Endodermal cell (in vitro differentiated cells): ENCODE measurements around the gene KIAA1958. TPM values are rescaled to one million over a fixed set of nuclear protein-coding genes. Genes with fewer than 3 reads are reported as not detected.

Source experiments
- DNase-seq: peaks from one replicate; pipeline ENCODE4 v3.0.0-alpha.2; 2017
- H3K27ac ChIP-seq: 2 replicates; pipeline ENCODE4 v1.5.1; 2013; ENCODE audit warnings: mild to moderate bottlenecking, low read depth, low read length, moderate library complexity
- H3K27me3 ChIP-seq: 2 replicates; pipeline ENCODE4 v1.6.1; 2013; ENCODE audit warnings: mild to moderate bottlenecking, low read length, moderate library complexity; ENCODE audit not compliant: insufficient read depth, control insufficient read depth, poor library complexity, severe bottlenecking
- H3K36me3 ChIP-seq: 2 replicates; pipeline ENCODE4 v1.7.0; 2013; ENCODE audit warnings: mild to moderate bottlenecking, low read length, moderate library complexity; ENCODE audit not compliant: control insufficient read depth, insufficient read depth
- H3K4me1 ChIP-seq: one replicate; pipeline ENCODE4 v1.7.0; 2013; ENCODE audit warnings: low read length; ENCODE audit not compliant: control insufficient read depth, insufficient read depth
- H3K4me3 ChIP-seq: 2 replicates; pipeline ENCODE4 v1.5.1; 2013; ENCODE audit warnings: mild to moderate bottlenecking, low read length, moderate library complexity
- H3K9ac ChIP-seq: 2 replicates; pipeline ENCODE4 v1.6.1; 2013; ENCODE audit warnings: mild to moderate bottlenecking, low read length, moderate library complexity; ENCODE audit not compliant: poor library complexity, severe bottlenecking; ENCODE audit errors: extremely low read depth
- H3K9me3 ChIP-seq: 2 replicates; pipeline ENCODE4 v1.6.1; 2013; ENCODE audit warnings: mild to moderate bottlenecking, low read length, moderate library complexity; ENCODE audit not compliant: control insufficient read depth
- H3K27ac Mint-ChIP-seq: 2 replicates; pipeline ENCODE4 v1.8.0; 2020; ENCODE audit warnings: mixed read lengths
- H3K27me3 Mint-ChIP-seq: 2 replicates; pipeline ENCODE4 v1.8.0; 2021; ENCODE audit warnings: mild to moderate bottlenecking, mixed read lengths; ENCODE audit not compliant: insufficient read depth
- H3K36me3 Mint-ChIP-seq: 2 replicates; pipeline ENCODE4 v1.8.0; 2020; ENCODE audit warnings: low read depth, mixed read lengths
- H3K4me1 Mint-ChIP-seq: 2 replicates; pipeline ENCODE4 v1.8.0; 2020; ENCODE audit warnings: mixed read lengths
- H3K4me3 Mint-ChIP-seq: 2 replicates; pipeline ENCODE4 v1.8.0; 2020; ENCODE audit warnings: mild to moderate bottlenecking, moderate library complexity, mixed read lengths
- H3K9me3 Mint-ChIP-seq: 2 replicates; pipeline ENCODE4 v1.8.0; 2020; ENCODE audit warnings: mild to moderate bottlenecking, mixed read lengths
- CTCF ChIP-seq: fragments of 200-600 bp; sonication (generic); conservative IDR thresholded peaks from 2 replicates; pipeline ENCODE4 v1.5.0; 2021; ENCODE audit warnings: antibody characterized with exemption, mild to moderate bottlenecking
- WGBS, 2 experiments: methylation state at CpG; one replicate each; pipeline versions ENCODE4 v1.1.5 to v1.1.7; 2013; ENCODE audit warnings: missing lambda C conversion rate in 2 of 2, mixed read lengths in 1 of 2; ENCODE audit not compliant: insufficient coverage in 1 of 2, insufficient read length in 1 of 2; 5-methylcytosine and 5-hydroxymethylcytosine counted together
- total RNA-seq, 2 donors: library from RNA; stranded (reverse); fragmentation: NEBNext Ultra II Directional in 1 of 2; extraction: Animal tissue kit (Norgen Biotek cat#: 25700) in 1 of 2; gene quantifications; 2 replicates in 1 of 2; 3 replicates in 1 of 2; pipeline ENCODE4 v1.2.1, GENCODE V29; 2021

Gene KIAA1958
- total RNA-seq, 2 donors from 2014 or later, result 44.6 to 50.9 TPM

GRCh38 chr9:112680731-112681402, 194.2 kb downstream of the KIAA1958 start:
- DNase-seq, result peak; percentile 66
- no peak for TF ChIP-seq CTCF
- peaks cover 7% of the 10 kb centered on the region for H3K4me1 Mint-ChIP-seq

GRCh38 chr9:112689161-112689740, 202.6 kb downstream of the KIAA1958 start:
- no peak overlapping the region for H3K4me3 ChIP-seq
- H3K36me3 Mint-ChIP-seq, result peaks cover 63% of the 10 kb centered on the region
- no peak overlapping the region for H3K4me3 Mint-ChIP-seq
- DNase-seq, result no peak
- H3K4me1 Mint-ChIP-seq, result no peaks in the 10 kb centered on the region
- no peaks in the 10 kb centered on the region for H3K4me1 ChIP-seq
- no peaks in the 10 kb centered on the region for H3K27me3 ChIP-seq
- TF ChIP-seq CTCF, result no peak
- no peaks in the 10 kb centered on the region for H3K27me3 Mint-ChIP-seq
- H3K36me3 ChIP-seq, result peaks cover 40% of the 10 kb centered on the region
- H3K27ac Mint-ChIP-seq, result no peak overlapping the region
- H3K9ac ChIP-seq, result no peak overlapping the region
- H3K9me3 Mint-ChIP-seq, result no peaks in the 10 kb centered on the region
- no peaks in the 10 kb centered on the region for H3K9me3 ChIP-seq
- 94 to 100% methylated on average over 4 to 6 of the region's 6 CpGs for WGBS, 2 experiments
- H3K27ac ChIP-seq, result no peak overlapping the region

More at GRCh38 chr9:112680731-112681402, 194.2 kb downstream of the KIAA1958 start:
- peaks cover 15% of the 10 kb centered on the region for H3K36me3 Mint-ChIP-seq
- H3K36me3 ChIP-seq, result no peaks in the 10 kb centered on the region
- no peak overlapping the region for H3K4me3 ChIP-seq
- no peaks in the 10 kb centered on the region for H3K27me3 ChIP-seq
- H3K27ac ChIP-seq, result no peak overlapping the region
- H3K4me1 ChIP-seq, result no peaks in the 10 kb centered on the region
- no peaks in the 10 kb centered on the region for H3K27me3 Mint-ChIP-seq
- peak overlapping the region; percentile 45 for H3K27ac Mint-ChIP-seq
- H3K9me3 ChIP-seq, result peaks cover 19% of the 10 kb centered on the region
- H3K9ac ChIP-seq, result no peak overlapping the region
- H3K4me3 Mint-ChIP-seq, result no peak overlapping the region
- H3K9me3 Mint-ChIP-seq, result peaks cover 21% of the 10 kb centered on the region
- 77 to 79% methylated on average over 6 of the region's 6 CpGs for WGBS, 2 experiments

GRCh38 chr9:112694706-112695555, 208.3 kb downstream of the KIAA1958 start:
- H3K4me3 Mint-ChIP-seq, result no peak overlapping the region
- peaks cover 3% of the 10 kb centered on the region for H3K4me1 Mint-ChIP-seq
- H3K27ac Mint-ChIP-seq, result no peak overlapping the region

More at GRCh38 chr9:112694706-112695555, 208.3 kb downstream of the KIAA1958 start:
- H3K27ac ChIP-seq, result no peak overlapping the region
- Mint-ChIP-seq H3K36me3 (peaks cover 60% of the 10 kb centered on the region), H3K27me3 (no peaks in the 10 kb centered on the region), H3K9me3 (no peaks in the 10 kb centered on the region)
- no peaks in the 10 kb centered on the region for H3K27me3 ChIP-seq
- H3K4me1 ChIP-seq, result peaks cover 3% of the 10 kb centered on the region
- no peak for DNase-seq
- no peak overlapping the region for H3K4me3 ChIP-seq
- H3K9me3 ChIP-seq, result no peaks in the 10 kb centered on the region
- TF ChIP-seq CTCF, result no peak
- H3K36me3 ChIP-seq, result peaks cover 52% of the 10 kb centered on the region
- H3K9ac ChIP-seq, result no peak overlapping the region
- 94 to 95% methylated on average over 3 to 4 of the region's 4 CpGs for WGBS, 2 experiments
